Measurements from ENCODE around the gene SDK2.

SDK2 gene

DNA sequence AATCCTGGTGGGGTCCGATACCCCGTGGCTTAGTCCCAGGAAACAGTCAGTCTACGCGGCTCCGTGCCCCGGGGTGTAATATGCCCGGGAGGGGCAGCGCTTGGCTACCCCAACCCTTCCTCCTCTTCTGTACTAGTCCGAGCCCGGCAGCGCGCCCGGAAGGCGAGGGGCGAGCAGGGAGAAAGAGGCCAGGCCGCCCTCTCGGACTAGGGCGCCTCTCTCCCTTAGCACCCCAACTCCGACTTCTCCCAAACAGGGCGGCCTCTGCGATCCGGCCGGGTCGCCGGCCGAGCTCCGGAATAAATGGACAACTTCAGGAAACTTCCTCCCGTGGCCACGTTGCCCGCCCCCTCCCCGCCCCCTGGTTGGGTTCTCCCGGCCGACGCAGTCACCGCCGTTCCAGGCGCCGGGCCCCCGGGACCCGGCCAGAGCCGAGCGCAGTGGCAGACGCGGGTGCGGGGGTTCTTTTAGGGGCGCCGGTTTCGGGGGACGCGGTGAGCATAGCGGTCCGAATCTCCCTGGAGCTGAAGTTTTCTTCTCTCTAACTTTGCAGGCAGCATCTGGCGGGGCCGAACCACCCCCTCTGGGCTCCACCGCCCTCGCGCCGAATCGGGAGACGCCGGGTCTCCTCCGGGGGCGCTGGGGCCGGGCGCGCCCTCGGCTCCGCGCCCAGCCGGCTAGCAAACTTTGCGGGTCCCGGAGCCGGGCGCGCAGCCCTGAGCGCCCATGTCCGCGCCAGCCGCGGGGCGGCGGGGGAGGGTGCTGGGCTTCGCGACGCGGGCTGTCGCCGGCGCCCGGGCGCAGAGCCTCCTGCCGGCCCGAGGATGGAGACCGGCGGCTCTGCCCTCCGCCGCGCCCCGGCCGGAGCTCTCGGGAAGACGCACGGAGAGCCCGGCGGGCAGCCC is at the start of gene SDK2:
TSS of gene SDK2 (minus strand) at position 301 of the 905 bp plus-strand sequence. CDS start 357 bp downstream, outside the sequence.
- Mint-ChIP-seq H3K27ac (peak within 1 kb of the TSS; percentile 28), H3K27me3 (no peaks in the 10 kb centered on the region), H3K36me3 (no peaks in the 10 kb centered on the region), H3K4me3 (peak within 1 kb of the TSS; percentile 95), H3K4me1 (peaks cover 16% of the 10 kb centered on the region), H3K9me3 (no peaks in the 10 kb centered on the region)
- peak; percentile 19 for ATAC-seq (ENCODE audit: low read depth)
- peak in 1 of 2 donors; percentile 31 for DNase-seq (ENCODE audit: low spot score in 2 of 2)

- DNase-seq (ENCODE audit: low spot score in 2 of 2), result no peak
- peaks cover 11% of the 10 kb centered on the region for H3K27me3 Mint-ChIP-seq
- H3K9me3 Mint-ChIP-seq, result peaks cover 2% of the 10 kb centered on the region
- no peak for ATAC-seq (ENCODE audit: low read depth)
- H3K4me3 Mint-ChIP-seq, result no peak overlapping the region
- no peak overlapping the region for H3K27ac Mint-ChIP-seq
- H3K4me1 Mint-ChIP-seq, result peaks cover 4% of the 10 kb centered on the region
- no peaks in the 10 kb centered on the region for H3K36me3 Mint-ChIP-seq
These were observed 48.8 kb upstream of the SDK2 start for GRCh38 chr17:73693071-73693470.

GRCh38 chr17:73691321-73691766 is 47.1 kb upstream of the SDK2 start:
- no peak for DNase-seq (ENCODE audit: low spot score in 2 of 2)
- peaks cover 10% of the 10 kb centered on the region for H3K27me3 Mint-ChIP-seq
- ATAC-seq (ENCODE audit: low read depth), result no peak
- H3K4me1 Mint-ChIP-seq, result peaks cover 3% of the 10 kb centered on the region
- H3K9me3 Mint-ChIP-seq, result peaks cover under 1% of the 10 kb centered on the region
- H3K4me3 Mint-ChIP-seq, result no peak overlapping the region
- no peaks in the 10 kb centered on the region for H3K36me3 Mint-ChIP-seq
- H3K27ac Mint-ChIP-seq, result no peak overlapping the region

GRCh38 chr17:73690676-73691075 is 46.4 kb upstream of the SDK2 start:
- peaks cover 10% of the 10 kb centered on the region for H3K27me3 Mint-ChIP-seq
- no peak overlapping the region for H3K4me3 Mint-ChIP-seq
- H3K36me3 Mint-ChIP-seq, result no peaks in the 10 kb centered on the region
- H3K4me1 Mint-ChIP-seq, result peaks cover 2% of the 10 kb centered on the region
- no peaks in the 10 kb centered on the region for H3K9me3 Mint-ChIP-seq
- no peak for DNase-seq (ENCODE audit: low spot score in 2 of 2)
- no peak for ATAC-seq (ENCODE audit: low read depth)
- no peak overlapping the region for H3K27ac Mint-ChIP-seq

- peaks cover 8% of the 10 kb centered on the region for H3K27me3 Mint-ChIP-seq
- peaks cover 3% of the 10 kb centered on the region for H3K9me3 Mint-ChIP-seq
These were observed 45.5 kb upstream of the SDK2 start for GRCh38 chr17:73689596-73690275.

DNA sequence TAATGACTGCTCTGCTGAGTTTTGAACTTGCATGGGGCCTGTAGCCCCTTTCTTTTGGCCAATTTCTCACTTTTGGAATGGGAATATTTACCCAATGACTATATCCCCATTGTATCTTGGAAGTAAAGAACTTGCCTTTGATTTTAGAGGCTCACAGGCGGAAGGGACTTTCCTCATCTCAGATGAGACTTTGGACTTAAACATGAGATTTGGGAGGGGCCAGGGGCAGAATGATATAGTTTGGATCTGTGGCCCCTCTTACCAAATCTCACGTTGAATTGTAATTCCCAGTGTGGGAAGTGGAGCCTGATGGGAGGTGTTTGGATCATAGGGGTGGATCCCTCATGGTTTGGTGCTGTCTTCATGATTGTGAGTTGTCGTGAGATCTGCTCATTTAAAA is 42.7 kb upstream of the SDK2 start:
- Mint-ChIP-seq H3K27me3 (peaks cover 11% of the 10 kb centered on the region), H3K27ac (no peak overlapping the region), H3K36me3 (peaks cover 3% of the 10 kb centered on the region), H3K4me3 (no peak overlapping the region), H3K4me1 (peaks cover 2% of the 10 kb centered on the region), H3K9me3 (peaks cover 7% of the 10 kb centered on the region)
- ATAC-seq (ENCODE audit: low read depth) (no peak), DNase-seq (ENCODE audit: low spot score in 2 of 2) (no peak)

More at GRCh38 chr17:73689596-73690275, 45.5 kb upstream of the SDK2 start:
- Mint-ChIP-seq H3K4me1 (peaks cover 2% of the 10 kb centered on the region), H3K27ac (no peak overlapping the region), H3K4me3 (no peak overlapping the region), H3K36me3 (peaks cover 2% of the 10 kb centered on the region)
- ATAC-seq (ENCODE audit: low read depth) (no peak), DNase-seq (ENCODE audit: low spot score in 2 of 2) (no peak)

GRCh38 chr17:73686126-73686525 is 41.9 kb upstream of the SDK2 start:
- Mint-ChIP-seq H3K27ac (no peak overlapping the region), H3K36me3 (peaks cover 7% of the 10 kb centered on the region), H3K27me3 (peaks cover 9% of the 10 kb centered on the region), H3K4me3 (no peak overlapping the region), H3K9me3 (peaks cover 10% of the 10 kb centered on the region), H3K4me1 (peaks cover under 1% of the 10 kb centered on the region)
- ATAC-seq (ENCODE audit: low read depth) (no peak), DNase-seq (ENCODE audit: low spot score in 2 of 2) (no peak)

GRCh38 chr17:73684183-73684582 is 39.9 kb upstream of the SDK2 start:
- ATAC-seq (ENCODE audit: low read depth), result no peak
- Mint-ChIP-seq H3K4me1 (no peaks in the 10 kb centered on the region), H3K4me3 (no peak overlapping the region), H3K27me3 (peaks cover 14% of the 10 kb centered on the region), H3K27ac (no peak overlapping the region), H3K36me3 (peaks cover 7% of the 10 kb centered on the region), H3K9me3 (peaks cover 13% of the 10 kb centered on the region)
- DNase-seq (ENCODE audit: low spot score in 2 of 2), result no peak

DNA sequence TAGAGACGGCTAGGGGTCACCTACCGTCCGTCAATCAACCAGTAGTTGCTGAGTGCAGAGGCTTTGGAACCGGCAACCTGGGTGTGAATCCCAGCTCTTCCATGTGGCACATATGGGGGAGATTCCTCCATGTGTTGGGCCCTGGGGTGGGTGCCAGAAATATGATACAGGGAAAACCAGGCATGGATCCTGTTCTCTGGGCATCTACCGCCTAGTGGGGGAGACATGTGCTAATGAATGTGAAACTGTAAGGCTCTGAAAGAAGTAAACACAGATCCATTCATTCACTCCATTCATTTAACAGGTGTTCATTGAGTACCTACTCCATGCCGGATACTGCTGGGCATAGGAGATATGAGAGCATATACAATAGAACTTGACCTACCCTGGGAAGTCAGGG is 39.5 kb upstream of the SDK2 start:
- H3K4me1 Mint-ChIP-seq, result no peaks in the 10 kb centered on the region
- no peak for ATAC-seq (ENCODE audit: low read depth)
- DNase-seq (ENCODE audit: low spot score in 2 of 2), result no peak
- H3K36me3 Mint-ChIP-seq, result peaks cover 7% of the 10 kb centered on the region
- no peak overlapping the region for H3K27ac Mint-ChIP-seq
- peaks cover 13% of the 10 kb centered on the region for H3K9me3 Mint-ChIP-seq
- H3K27me3 Mint-ChIP-seq, result peaks cover 18% of the 10 kb centered on the region
- no peak overlapping the region for H3K4me3 Mint-ChIP-seq

- H3K27ac Mint-ChIP-seq, result no peak overlapping the region
- H3K4me3 Mint-ChIP-seq, result no peak overlapping the region
- peaks cover 13% of the 10 kb centered on the region for H3K9me3 Mint-ChIP-seq
- peaks cover 7% of the 10 kb centered on the region for H3K36me3 Mint-ChIP-seq
- DNase-seq (ENCODE audit: low spot score in 2 of 2) (no peak), ATAC-seq (ENCODE audit: low read depth) (no peak)
- no peaks in the 10 kb centered on the region for H3K4me1 Mint-ChIP-seq
- peaks cover 21% of the 10 kb centered on the region for H3K27me3 Mint-ChIP-seq
These were observed 37.7 kb upstream of the SDK2 start for GRCh38 chr17:73681946-73682345.

- Mint-ChIP-seq H3K27me3 (peaks cover 22% of the 10 kb centered on the region), H3K36me3 (peaks cover 5% of the 10 kb centered on the region), H3K4me3 (no peak overlapping the region), H3K4me1 (no peaks in the 10 kb centered on the region), H3K9me3 (peaks cover 10% of the 10 kb centered on the region), H3K27ac (no peak overlapping the region)
- no peak for ATAC-seq (ENCODE audit: low read depth)
- DNase-seq (ENCODE audit: low spot score in 2 of 2), result no peak
These were observed 35.2 kb upstream of the SDK2 start for GRCh38 chr17:73679476-73679875.

DNA sequence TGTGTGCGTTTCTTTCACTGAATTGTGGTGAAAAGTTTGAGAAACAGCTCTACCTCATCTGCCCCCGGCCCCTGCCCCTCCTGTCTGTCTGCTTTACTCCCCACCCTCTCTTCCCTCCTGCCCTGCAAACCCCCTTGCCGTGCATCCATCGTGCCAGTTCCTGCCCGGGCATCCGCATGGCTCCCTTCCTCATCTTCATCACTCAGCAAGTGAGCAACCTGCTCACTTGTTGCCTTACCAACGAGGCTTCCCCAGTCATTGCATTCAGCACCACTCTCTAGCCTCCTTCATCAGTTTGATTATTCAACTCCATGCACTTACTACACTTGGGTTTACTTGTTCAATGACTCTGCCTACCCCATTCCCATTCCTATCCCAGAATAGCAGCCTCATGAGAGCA is 34.8 kb upstream of the SDK2 start:
- Mint-ChIP-seq H3K27ac (no peak overlapping the region), H3K36me3 (peaks cover 5% of the 10 kb centered on the region), H3K4me3 (no peak overlapping the region), H3K4me1 (no peaks in the 10 kb centered on the region), H3K9me3 (peaks cover 10% of the 10 kb centered on the region), H3K27me3 (peaks cover 20% of the 10 kb centered on the region)
- ATAC-seq (ENCODE audit: low read depth), result no peak
- no peak for DNase-seq (ENCODE audit: low spot score in 2 of 2)

GRCh38 chr17:73669771-73670170 is 25.5 kb upstream of the SDK2 start:
- Mint-ChIP-seq H3K4me3 (no peak overlapping the region), H3K4me1 (no peaks in the 10 kb centered on the region), H3K36me3 (no peaks in the 10 kb centered on the region), H3K27me3 (peaks cover 14% of the 10 kb centered on the region), H3K27ac (no peak overlapping the region), H3K9me3 (peaks cover 8% of the 10 kb centered on the region)
- ATAC-seq (ENCODE audit: low read depth) (no peak), DNase-seq (ENCODE audit: low spot score in 2 of 2) (no peak)

DNA sequence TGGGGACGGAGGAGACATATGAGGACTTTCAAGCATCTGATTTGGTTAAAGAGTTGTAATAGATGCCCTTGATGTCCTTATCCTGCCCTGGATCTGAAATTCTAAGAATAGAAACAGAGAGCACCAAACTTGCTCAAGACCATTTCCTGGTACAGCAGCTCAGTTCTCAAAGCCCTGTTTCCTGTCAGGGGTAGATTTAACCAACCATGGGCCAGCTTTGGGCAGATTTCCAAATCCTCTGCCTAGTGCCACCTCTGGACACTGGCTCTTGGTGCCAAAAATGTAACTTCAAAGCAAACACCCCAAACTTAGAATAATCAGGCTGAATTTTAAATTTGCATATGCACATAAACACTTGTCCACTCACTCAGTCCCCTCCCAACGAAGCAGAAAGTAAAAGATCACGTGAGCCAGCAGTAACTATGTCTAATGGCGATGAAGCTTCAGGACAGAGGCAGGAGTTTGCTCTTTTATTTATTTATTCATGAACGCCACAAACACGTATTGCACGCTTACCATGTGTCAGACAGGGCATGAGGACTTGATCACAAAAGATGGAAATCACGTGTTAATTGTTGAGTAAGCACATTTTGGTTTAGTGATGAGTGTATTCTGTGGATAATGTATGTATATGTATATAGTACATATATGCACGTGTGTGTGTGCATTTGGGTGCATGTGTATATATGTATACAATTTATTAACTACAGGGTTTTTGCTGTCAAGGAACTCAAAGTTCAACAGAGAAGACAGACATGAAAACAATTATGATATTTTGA is 23.1 kb upstream of the SDK2 start:
- H3K4me1 Mint-ChIP-seq, result no peaks in the 10 kb centered on the region
- no peak overlapping the region for H3K4me3 Mint-ChIP-seq
- DNase-seq (ENCODE audit: low spot score in 2 of 2) (no peak), ATAC-seq (ENCODE audit: low read depth) (no peak)
- no peaks in the 10 kb centered on the region for H3K36me3 Mint-ChIP-seq
- peaks cover 12% of the 10 kb centered on the region for H3K27me3 Mint-ChIP-seq
- H3K27ac Mint-ChIP-seq, result no peak overlapping the region
- H3K9me3 Mint-ChIP-seq, result peaks cover 8% of the 10 kb centered on the region

Data from memory B cell (primary cell).